Stimulated activated CD4-positive, alpha-beta T cell treated with anti-CD3 and anti-CD28 coated beads, TNF-alpha, amount 100 ng/mL, for 48 hours (primary cell): ENCODE results near the gene SURF6.
"Not testable (repeated sequence)": the region's sequence is repeated elsewhere in the genome, so short reads cannot be mapped to it uniquely, and the experiment has no call there.

ENCODE experiments used
- DNase-seq, 3 donors: peaks; one replicate each; pipeline ENCODE4 v3.0.0-alpha.2; 2020; ENCODE audit warnings: low read depth in 3 of 3

SURF6 gene

GRCh38 chr9:133327834-133328484, 8.0 kb downstream of the SURF6 start:
- no peak for DNase-seq

GRCh38 chr9:133327021-133327420, 9.0 kb downstream of the SURF6 start:
- not testable (repeated sequence) for DNase-seq

GRCh38 chr9:133323991-133324703, 11.8 kb downstream of the SURF6 start:
- DNase-seq = no peak

- no peak for DNase-seq
Observed at GRCh38 chr9:133323211-133323610, 12.8 kb downstream of the SURF6 start.

- no peak for DNase-seq
Observed at GRCh38 chr9:133322701-133323100, 13.3 kb downstream of the SURF6 start.

GRCh38 chr9:133321411-133321935, 14.5 kb downstream of the SURF6 start:
- DNase-seq = no peak

GRCh38 chr9:133320421-133320881, 15.5 kb downstream of the SURF6 start:
- DNase-seq = no peak

- not testable (repeated sequence) for DNase-seq
Observed at GRCh38 chr9:133317551-133317950, 18.4 kb downstream of the SURF6 start.

GRCh38 chr9:133315997-133316396, 20.0 kb downstream of the SURF6 start:
- DNase-seq = no peak

- no peak for DNase-seq
Observed at GRCh38 chr9:133309608-133310007, 26.4 kb downstream of the SURF6 start.

- DNase-seq = no peak
Observed at GRCh38 chr9:133307301-133307700, 28.7 kb downstream of the SURF6 start.

- DNase-seq = no peak
Observed at GRCh38 chr9:133306242-133307204, 29.5 kb downstream of the SURF6 start.

GRCh38 chr9:133305731-133306130, 30.3 kb downstream of the SURF6 start:
- DNase-seq = no peak

GRCh38 chr9:133304477-133305377, 31.3 kb downstream of the SURF6 start:
- no peak for DNase-seq

- no peak for DNase-seq
Observed at GRCh38 chr9:133304158-133304470, 31.9 kb downstream of the SURF6 start.

GRCh38 chr9:133303266-133304157, 32.5 kb downstream of the SURF6 start:
- DNase-seq = no peak

GRCh38 chr9:133301253-133302230, 34.4 kb downstream of the SURF6 start:
- no peak for DNase-seq

- not testable (repeated sequence) for DNase-seq
Observed at GRCh38 chr9:133299996-133300395, 36.0 kb downstream of the SURF6 start.

GRCh38 chr9:133294257-133294656, 41.7 kb downstream of the SURF6 start:
- DNase-seq = no peak
